ENCODE measurements around the gene ANGPTL7. TPM values are rescaled to one million over a fixed set of nuclear protein-coding genes. Genes with fewer than 3 reads are reported as not detected.
"Not testable (repeated sequence)": the region's sequence is repeated elsewhere in the genome, so short reads cannot be mapped to it uniquely, and the experiment has no call there.

The ANGPTL7 gene
- total RNA-seq, 4 donors from 2014 or later, result 2.2 to 13.5 (median 9.0) TPM

DNA sequence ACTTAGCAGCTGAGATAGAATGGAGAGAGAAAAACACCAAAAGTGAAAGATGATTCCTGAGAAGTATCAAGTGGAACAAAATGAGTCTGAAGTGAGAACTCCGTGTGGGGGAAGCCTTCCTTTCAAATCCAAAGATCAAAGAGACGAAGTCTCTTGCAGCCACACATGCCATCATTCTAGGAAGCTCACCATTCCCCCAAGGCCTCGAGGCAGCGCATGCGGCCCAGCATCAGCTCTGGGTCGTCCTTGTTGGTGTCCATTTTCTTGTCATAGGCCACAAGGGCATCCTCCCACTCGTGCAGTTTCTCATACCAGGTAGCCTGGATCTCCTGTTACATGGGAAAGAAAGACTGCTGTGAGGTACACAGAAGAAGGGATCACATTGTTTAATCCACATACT, 32.2 kb upstream of the ANGPTL7 start:
- H3K4me1 ChIP-seq, result peaks cover 0 to 33% (median 0%) of the 10 kb centered on the region in 3 donors
- WGBS, 2 donors (ENCODE audit: low coverage in 1 of 2), result 76 to 95% methylated on average over 6 to 7 of the region's 7 CpGs
- ATAC-seq, result no peak
- H3K27ac ChIP-seq, result peak overlapping the region in 1 of 4 donors; percentile 25
- H3K27me3 ChIP-seq, result no peaks in the 10 kb centered on the region
- no peaks in the 10 kb centered on the region for H3K9me3 ChIP-seq
- peaks cover 0 to 60% of the 10 kb centered on the region in 2 donors for H3K36me3 ChIP-seq
- no peak overlapping the region for H3K4me3 ChIP-seq
- TF ChIP-seq EP300 (IDR thresholded peaks at IDR 0.05) (no peak), POLR2A (IDR thresholded peaks at IDR 0.05) (no peak)
- TF ChIP-seq, protein P1, sequence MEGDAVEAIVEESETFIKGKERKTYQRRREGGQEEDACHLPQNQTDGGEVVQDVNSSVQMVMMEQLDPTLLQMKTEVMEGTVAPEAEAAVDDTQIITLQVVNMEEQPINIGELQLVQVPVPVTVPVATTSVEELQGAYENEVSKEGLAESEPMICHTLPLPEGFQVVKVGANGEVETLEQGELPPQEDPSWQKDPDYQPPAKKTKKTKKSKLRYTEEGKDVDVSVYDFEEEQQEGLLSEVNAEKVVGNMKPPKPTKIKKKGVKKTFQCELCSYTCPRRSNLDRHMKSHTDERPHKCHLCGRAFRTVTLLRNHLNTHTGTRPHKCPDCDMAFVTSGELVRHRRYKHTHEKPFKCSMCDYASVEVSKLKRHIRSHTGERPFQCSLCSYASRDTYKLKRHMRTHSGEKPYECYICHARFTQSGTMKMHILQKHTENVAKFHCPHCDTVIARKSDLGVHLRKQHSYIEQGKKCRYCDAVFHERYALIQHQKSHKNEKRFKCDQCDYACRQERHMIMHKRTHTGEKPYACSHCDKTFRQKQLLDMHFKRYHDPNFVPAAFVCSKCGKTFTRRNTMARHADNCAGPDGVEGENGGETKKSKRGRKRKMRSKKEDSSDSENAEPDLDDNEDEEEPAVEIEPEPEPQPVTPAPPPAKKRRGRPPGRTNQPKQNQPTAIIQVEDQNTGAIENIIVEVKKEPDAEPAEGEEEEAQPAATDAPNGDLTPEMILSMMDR (IDR thresholded peaks at IDR 0.05), result no peak

- Histone ChIP-seq H3K4me1 (peaks cover 0 to 29% (median 0%) of the 10 kb centered on the region in 3 donors), H3K27ac (peak overlapping the region in 1 of 4 donors; percentile 25)
- WGBS, 2 donors (ENCODE audit: low coverage in 1 of 2), result 59 to 79% methylated on average over 2 to 8 of the region's 8 CpGs
Observed at GRCh38 chr1:11157394-11157793, 31.8 kb upstream of the ANGPTL7 start.

DNA sequence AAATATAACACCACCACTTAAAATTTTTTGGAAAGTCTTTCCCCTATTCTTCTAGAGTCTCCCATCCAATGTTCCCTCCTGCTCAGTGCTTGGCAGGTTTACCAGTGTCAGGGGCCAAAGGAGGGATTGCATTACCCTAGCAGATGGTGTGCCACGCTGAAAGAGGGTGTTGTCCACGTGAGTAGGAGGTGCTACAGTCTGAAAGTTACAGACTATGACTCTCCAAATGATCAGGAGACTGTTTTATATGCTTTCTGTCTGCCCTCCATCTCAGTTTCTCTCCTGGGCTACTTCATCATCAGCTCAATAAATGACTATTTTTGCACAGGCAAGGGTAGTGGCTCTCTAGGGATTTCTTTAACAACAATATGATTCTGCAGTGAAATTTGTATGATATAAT, 31.3 kb upstream of the ANGPTL7 start:
- Histone ChIP-seq H3K27ac (peak overlapping the region in 2 of 4 donors; percentile 33 to 62), H3K4me1 (peaks cover 0 to 25% (median 0%) of the 10 kb centered on the region in 3 donors), H3K36me3 (peaks cover 0 to 53% of the 10 kb centered on the region in 2 donors), H3K9me3 (no peaks in the 10 kb centered on the region), H3K27me3 (no peaks in the 10 kb centered on the region), H3K4me3 (no peak overlapping the region)
- 40 to 80% methylated on average over 1 to 2 of the region's 2 CpGs for WGBS, 2 donors (ENCODE audit: low coverage in 1 of 2)
- peak; percentile 86 for ATAC-seq
- TF ChIP-seq POLR2AphosphoS5 (IDR thresholded peaks at IDR 0.05) (peak; percentile 54), EP300 (IDR thresholded peaks at IDR 0.05) (no peak), POLR2A (IDR thresholded peaks at IDR 0.05) (no peak)
- TF ChIP-seq, protein P1 (IDR thresholded peaks at IDR 0.05), result no peak

More at GRCh38 chr1:11157394-11157793, 31.8 kb upstream of the ANGPTL7 start:
- Histone ChIP-seq H3K36me3 (peaks cover 0 to 58% of the 10 kb centered on the region in 2 donors), H3K4me3 (no peak overlapping the region), H3K27me3 (no peaks in the 10 kb centered on the region), H3K9me3 (no peaks in the 10 kb centered on the region)
- TF ChIP-seq, protein P1 (IDR thresholded peaks at IDR 0.05), result no peak
- no peak for TF ChIP-seq EP300 (IDR thresholded peaks at IDR 0.05)
- no peak for TF ChIP-seq POLR2A (IDR thresholded peaks at IDR 0.05)
- ATAC-seq, result no peak

DNA sequence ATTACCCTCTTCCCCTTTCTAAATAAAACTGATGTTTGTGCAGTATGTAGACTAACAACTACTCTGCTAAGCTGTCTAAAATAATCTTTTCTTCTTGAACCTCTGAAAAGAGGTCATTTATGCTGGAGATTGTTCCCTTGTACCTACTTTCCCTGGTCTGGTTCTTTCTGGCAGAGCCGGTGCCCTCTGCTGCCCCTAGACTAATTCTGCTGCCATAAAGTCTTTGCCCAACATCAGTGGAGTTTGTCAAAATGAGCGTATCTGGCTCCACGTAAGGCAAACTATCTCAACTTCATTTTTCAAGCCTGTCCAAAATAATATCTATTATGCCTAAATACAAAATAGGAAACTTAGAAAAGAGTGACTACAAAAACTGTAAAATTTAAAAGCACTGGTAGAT, 30.9 kb upstream of the ANGPTL7 start:
- 42 to 82% methylated on average over 3 of the region's 3 CpGs for WGBS, 2 donors (ENCODE audit: low coverage in 1 of 2)
- Histone ChIP-seq H3K27ac (peak overlapping the region in 2 of 4 donors; percentile 33 to 62), H3K4me1 (peaks cover 0 to 25% (median 0%) of the 10 kb centered on the region in 3 donors), H3K27me3 (no peaks in the 10 kb centered on the region), H3K4me3 (no peak overlapping the region), H3K36me3 (peaks cover 0 to 50% of the 10 kb centered on the region in 2 donors), H3K9me3 (no peaks in the 10 kb centered on the region)
- ATAC-seq, result no peak
- TF ChIP-seq EP300 (IDR thresholded peaks at IDR 0.05), result no peak
- TF ChIP-seq, protein P1 (IDR thresholded peaks at IDR 0.05), result no peak
- no peak for TF ChIP-seq POLR2AphosphoS5 (IDR thresholded peaks at IDR 0.05)

DNA sequence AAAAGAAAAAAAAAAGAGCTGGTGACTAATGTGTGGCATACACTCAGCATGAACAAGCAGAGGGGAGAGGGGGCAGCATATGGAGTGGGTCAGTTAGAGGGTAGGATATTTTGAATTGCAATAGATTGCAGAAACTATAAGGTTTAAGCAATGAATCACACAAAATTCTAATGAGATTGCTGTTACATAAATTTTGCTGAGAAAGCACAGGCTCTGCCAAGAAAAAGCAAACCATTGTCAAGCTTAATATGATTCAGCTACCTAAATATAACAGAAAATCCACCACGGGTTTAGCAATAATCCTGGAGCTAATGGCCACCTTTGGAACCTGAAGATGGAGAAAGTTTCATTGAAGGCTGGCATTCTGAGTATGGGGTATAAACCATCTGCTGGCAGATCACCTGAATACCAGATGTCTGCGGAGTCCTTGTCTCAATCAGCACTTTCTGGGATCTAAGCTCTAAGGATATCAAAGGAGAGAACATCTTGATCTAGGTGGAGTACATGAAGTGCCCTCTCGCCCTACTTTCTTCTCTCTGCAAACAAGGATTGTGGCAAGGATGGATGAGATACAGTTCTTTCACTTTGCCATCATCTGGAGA, 30.3 kb upstream of the ANGPTL7 start:
- WGBS, 2 donors (ENCODE audit: low coverage in 1 of 2), result 57 to 62% methylated on average over 3 of the region's 3 CpGs
- ATAC-seq, result peak; percentile 58
- H3K36me3 ChIP-seq, result peaks cover 0 to 50% of the 10 kb centered on the region in 2 donors
- peaks cover 0 to 25% (median 0%) of the 10 kb centered on the region in 3 donors for H3K4me1 ChIP-seq
- no peaks in the 10 kb centered on the region for H3K9me3 ChIP-seq
- H3K27ac ChIP-seq, result peak overlapping the region in 1 of 4 donors; percentile 62
- no peaks in the 10 kb centered on the region for H3K27me3 ChIP-seq
- H3K4me3 ChIP-seq, result no peak overlapping the region
- TF ChIP-seq POLR2A (IDR thresholded peaks at IDR 0.05) (no peak), POLR2AphosphoS5 (IDR thresholded peaks at IDR 0.05) (peak; percentile 58)

GRCh38 chr1:11162752-11163151, 26.4 kb upstream of the ANGPTL7 start:
- Histone ChIP-seq H3K4me1 (peaks cover 0 to 16% (median 0%) of the 10 kb centered on the region in 3 donors), H3K36me3 (peaks cover 0 to 30% of the 10 kb centered on the region in 2 donors)
- 89 to 92% methylated on average over 2 to 3 of the region's 4 CpGs for WGBS, 2 donors (ENCODE audit: low coverage in 1 of 2)
- not testable (repeated sequence) for H3K9me3 ChIP-seq, ATAC-seq, H3K27me3 ChIP-seq, H3K4me3 ChIP-seq, H3K27ac ChIP-seq

DNA sequence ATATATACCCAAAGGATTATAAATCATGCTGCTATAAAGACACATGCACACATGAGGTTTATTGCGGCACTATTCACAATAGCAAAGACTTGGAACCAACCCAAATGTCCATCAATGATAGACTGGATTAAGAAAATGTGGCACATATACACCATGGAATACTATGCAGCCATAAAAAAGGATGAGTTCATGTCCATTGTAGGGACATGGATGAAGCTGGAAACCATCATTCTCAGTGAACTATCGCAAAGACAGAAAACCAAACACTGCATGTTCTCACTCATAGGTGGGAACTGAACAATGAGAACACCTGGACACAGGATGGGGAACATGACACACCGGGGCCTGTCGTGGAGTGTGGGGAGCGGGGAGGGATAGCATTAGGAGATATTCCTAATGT, 22.4 kb upstream of the ANGPTL7 start:
- ATAC-seq, H3K4me1 ChIP-seq, H3K9me3 ChIP-seq, H3K4me3 ChIP-seq, H3K27me3 ChIP-seq, H3K27ac ChIP-seq: not testable (repeated sequence)
- peaks cover 0 to 25% of the 10 kb centered on the region in 2 donors for H3K36me3 ChIP-seq
- 80 to 97% methylated on average over 1 to 4 of the region's 5 CpGs for WGBS, 2 donors (ENCODE audit: low coverage in 1 of 2)

Measured in gastroesophageal sphincter (tissue), 4 donors.